Fibroblast of skin of back (primary cell): ENCODE data around the gene MFF.
A peak's percentile ranks its signal among the peaks of the same experiment; 100 is the strongest.

ENCODE experiments used
- DNase-seq: peaks from one replicate; pipeline ENCODE4 v3.0.0-alpha.2; 2013

The MFF gene

GRCh38 chr2:227337442-227337841 lies 12.4 kb downstream of the MFF start:
- DNase-seq: no peak

GRCh38 chr2:227339098-227339599 lies 14.1 kb downstream of the MFF start:
- DNase-seq: no peak

DNA sequence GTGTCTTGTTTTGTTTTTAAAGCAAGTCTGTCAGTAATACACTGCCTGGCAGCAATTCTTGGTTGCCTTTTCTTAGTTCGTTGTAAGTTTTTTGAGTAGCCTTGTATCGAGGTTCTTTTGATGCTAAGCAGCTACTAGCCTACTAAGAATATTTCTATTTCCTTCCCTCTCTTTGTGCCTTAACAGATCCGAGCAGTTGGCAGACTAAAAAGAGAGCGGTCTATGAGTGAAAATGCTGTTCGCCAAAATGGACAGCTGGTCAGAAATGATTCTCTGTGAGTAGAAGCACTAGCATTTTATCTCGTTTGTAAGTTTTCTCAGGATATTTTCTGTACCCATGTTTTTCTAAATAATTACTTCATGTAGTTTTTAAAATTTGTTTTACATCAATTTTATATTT lies 15.1 kb downstream of the MFF start:
- no peak for DNase-seq

GRCh38 chr2:227341553-227341952 lies 16.5 kb downstream of the MFF start:
- no peak for DNase-seq

DNA sequence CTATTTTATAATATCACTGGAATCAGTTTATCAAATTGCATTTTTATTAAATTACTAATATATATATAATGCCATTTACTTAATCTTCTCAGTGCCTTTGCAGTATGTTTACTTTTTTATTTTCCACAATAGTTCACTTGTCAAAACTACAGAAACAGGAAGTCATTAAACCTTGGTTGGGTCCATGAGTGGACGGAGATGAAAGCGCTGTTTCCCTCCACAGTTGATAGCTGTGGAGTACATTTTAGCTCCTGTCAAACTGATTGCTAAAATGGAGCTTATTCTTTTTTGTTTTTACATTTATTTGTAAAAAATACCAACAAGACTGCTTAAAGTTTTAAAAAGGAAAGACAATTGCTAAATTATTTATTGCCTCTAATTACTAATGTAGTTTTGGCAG lies 19.2 kb downstream of the MFF start:
- DNase-seq: no peak

DNA sequence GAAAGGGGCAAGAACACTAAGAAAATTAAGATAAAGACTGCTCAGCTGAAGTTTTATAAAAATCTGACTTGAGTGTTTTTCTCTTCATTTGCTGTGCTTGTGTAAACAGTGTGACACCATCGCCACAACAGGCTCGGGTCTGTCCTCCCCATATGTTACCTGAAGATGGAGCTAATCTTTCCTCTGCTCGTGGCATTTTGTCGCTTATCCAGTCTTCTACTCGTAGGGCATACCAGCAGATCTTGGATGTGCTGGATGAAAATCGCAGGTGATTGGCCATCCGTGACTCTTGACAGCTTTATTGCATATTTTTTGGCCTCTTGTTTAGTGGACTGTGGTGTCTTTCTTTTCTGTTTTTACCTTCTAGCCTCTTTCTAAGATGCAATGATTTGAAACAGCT lies 22.1 kb downstream of the MFF start:
- no peak for DNase-seq

- DNase-seq: no peak
These were observed 23.3 kb downstream of the MFF start for GRCh38 chr2:227348324-227348723.

DNA sequence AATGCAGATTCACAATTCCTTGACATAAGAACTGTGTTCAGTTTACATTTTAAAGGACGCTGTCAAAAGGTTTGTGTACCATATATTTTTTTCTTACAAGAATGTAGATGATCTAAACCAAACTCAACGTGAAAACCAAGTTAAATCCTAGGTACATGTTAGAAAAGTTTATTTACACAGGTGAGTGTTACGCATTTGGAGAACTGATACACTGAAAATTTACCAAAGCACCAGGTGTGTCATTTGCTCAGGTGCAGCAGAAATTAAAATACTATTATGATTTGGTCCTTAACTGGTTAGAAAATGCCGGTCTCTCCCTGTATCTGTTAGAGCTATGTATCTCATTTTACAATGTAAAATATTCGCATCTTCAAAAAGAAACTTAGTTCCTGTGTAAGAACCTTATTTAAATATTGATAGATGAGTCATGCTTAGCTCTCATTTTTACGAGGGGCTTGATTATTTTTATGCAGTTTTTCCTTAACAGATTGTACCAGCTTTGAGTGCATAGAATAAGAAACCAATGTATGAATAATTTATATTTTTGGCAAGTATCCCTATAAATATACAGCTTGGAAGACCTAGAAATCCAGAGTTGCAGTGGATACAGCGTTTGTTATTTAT lies 25.1 kb downstream of the MFF start:
- no peak for DNase-seq

- no peak for DNase-seq
These were observed 26.6 kb downstream of the MFF start for GRCh38 chr2:227351639-227352038.

DNA sequence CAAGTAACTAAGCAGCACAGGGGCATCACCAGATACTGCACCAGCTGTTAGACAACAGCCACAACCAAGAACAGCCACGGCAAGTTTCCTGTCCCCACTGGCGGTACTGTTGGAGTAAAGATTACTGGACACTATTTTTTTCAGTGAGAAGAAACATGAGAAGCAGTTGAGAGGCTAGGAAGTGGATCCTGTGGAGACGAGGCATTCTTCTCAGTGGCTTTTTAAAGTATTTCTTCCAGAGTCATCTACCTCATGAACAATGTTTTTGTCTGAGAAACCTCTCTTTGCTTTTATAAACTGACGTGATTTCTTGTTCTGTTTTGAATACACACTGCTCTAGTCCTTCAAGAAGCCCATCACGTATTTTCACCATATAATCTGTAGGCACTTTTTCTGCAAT lies 35.3 kb downstream of the MFF start:
- no peak for DNase-seq

- DNase-seq: no peak
These were observed 38.7 kb downstream of the MFF start for GRCh38 chr2:227363756-227364155.

DNA sequence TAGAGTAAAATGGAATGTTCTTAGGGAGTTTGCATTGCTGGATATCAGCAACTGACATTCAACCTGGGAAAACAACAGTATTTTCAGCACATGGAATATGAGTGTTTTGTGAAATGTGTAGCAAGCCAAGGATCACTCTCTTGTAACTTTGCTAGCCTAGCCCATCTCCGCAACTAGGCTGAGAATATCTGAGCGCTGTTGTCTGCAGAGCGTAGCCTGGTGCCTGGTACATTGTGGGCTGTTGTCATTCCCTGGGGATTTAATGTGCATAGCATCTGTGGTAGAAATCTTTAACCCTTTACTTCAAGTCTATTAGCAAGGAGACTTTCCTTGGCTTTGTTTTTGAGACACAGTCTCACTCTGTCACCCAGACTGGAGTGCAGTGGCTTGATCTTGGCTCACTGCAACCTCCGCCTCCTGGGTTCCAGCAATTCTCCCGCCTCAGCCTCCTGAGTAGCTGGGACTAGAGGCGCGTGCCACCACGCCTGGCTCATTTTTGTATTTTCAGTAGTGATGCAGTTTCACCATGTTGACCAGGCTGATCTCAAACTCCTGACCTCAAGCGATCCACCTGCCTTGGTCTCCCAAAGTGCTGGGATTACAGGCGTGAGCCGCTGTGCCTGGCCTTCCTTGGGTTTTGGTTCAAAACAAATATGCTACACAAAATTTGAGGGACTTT lies 39.7 kb downstream of the MFF start:
- DNase-seq: peak; percentile 52

GRCh38 chr2:227365833-227366232 lies 40.8 kb downstream of the MFF start:
- no peak for DNase-seq

GRCh38 chr2:227366769-227367426 lies 41.8 kb downstream of the MFF start:
- DNase-seq: peak; percentile 83

- DNase-seq: no peak
These were observed 42.4 kb downstream of the MFF start for GRCh38 chr2:227367427-227367795.

- DNase-seq: no peak
These were observed 43.5 kb downstream of the MFF start for GRCh38 chr2:227368574-227368973.

DNA sequence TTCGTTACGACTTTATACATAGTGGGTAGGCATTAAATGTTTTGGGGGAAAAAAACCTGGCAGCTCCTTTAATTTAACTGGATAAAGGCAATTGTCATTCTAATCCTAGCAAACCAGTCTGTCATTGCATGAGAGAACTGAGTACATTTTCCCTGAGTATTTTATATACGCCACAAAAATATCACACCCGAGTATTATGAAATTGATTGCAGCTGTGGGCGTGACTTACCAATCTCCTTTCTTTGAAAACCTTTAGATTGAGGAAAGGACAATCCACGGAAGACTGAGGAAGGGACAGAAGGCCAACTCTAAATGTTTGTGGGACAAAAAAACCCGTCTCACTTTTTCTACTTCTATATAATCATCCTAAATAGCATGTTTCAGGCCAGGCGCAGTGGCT lies 45.0 kb downstream of the MFF start:
- no peak for DNase-seq

DNA sequence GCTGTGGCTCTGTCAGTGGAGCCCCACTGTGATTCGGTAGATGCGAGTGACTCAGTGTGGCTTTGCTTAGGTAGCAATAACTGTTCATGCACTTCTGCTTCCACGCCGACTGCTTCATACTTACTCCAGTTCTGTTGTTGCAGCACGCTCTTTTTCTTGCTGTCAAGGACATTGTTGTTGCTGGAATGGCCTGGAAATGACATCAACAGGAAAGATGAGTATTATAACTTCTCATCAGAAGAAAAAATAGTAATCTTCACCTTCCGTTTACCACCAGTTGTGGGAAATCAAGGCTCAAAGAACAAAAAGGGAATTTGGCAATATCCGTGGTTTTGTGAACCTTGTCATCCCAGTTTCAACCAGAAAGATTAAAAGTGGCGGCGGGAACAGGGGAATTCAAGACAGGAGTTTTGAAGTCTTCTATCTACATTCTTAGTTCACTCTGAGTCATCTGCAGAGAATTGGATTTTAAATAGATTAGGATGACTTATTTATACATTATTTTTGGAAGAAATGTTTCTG lies 45.8 kb downstream of the MFF start:
- peak; percentile 72 for DNase-seq

GRCh38 chr2:227373389-227373788 lies 48.3 kb downstream of the MFF start:
- DNase-seq: no peak

GRCh38 chr2:227374158-227374557 lies 49.1 kb downstream of the MFF start:
- peak; percentile 33 for DNase-seq

DNA sequence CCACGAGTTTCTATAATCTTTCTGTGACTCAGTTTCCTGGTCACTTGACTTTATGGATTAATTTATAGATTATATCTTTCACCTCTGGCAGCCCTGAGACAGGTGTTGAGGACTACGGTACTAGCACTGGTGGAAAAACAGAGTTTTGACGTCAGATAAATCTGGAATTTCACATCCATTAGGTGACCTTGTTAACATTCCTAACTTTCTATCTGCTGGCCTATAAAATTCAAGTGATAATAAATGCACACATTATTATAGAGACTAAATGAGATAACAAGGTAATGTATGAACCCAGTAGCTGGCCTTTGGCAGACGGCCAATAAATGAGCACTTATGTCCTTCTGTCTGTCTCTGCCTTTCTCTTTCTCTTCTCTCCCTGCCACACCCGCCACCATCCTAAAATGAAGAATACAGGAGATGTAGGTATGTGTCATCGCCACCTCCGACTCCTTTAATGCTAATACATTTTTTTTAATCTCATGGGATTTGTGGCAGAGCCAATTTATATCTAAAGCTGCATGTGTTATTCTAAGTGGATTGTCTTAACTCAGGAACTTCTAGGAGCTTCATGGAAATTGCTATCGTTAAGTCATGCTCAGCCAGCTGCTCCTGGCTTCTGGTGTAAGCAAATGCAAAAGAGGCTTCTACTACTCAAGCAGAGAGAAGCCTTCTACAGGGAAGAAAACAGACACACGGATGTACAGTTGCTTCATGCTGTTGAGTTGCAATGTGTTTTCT lies 51.8 kb downstream of the MFF start:
- DNase-seq: peak; percentile 34

DNA sequence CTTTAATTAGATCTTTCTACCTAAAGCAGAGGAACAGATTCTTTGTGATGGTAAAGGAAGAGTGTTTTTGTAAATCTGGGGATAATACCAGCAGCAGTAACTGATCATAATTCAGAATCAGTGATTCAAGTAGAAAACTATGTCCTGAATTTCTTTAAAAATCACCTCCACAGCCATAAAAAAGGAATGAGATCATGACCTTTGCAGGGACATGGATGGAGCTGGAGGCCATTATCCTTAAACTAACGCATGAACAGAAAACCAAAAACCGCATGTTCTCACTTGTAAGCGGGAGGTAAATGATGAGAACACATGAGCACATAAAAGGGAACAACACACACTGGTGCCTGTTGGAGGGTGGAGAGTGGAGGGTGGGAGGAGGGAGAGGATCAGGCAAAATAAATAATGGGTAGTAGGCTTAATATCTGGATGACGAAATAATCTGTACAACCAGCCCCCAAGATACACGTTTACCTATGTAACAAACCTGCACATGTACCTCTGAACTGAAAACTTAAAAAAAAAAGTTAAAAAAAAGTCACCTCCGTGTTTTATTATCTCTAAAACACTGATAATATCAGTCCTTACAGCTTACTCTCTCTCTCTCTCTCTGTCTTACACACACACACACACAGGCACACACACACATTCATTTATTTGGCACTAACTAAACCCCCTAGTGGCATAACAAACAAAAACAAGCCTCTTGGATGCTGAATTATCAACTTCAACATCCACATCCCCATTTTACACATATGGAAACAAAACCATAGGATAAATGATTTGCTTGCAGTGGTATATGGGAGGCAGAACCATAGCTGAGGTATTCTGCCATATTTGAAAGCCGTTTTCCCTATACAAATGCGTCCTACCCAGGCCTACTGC lies 52.7 kb downstream of the MFF start:
- no peak for DNase-seq
